Fibroblast of lung (primary cell): ENCODE measurements around the gene LYSMD2.
A peak's percentile ranks its signal among the peaks of the same experiment; 100 is the strongest.

ENCODE experiments used
- CTCF ChIP-seq, 2 donors: IDR thresholded peaks in 1 of 2; conservative IDR thresholded peaks in 1 of 2; 1 replicate in 1 of 2; 2 replicates in 1 of 2; pipeline ENCODE4 v1.5.1; 2011 to 2012; ENCODE audit warnings: low read length in 2 of 2, control low read depth in 1 of 2, inconsistent platforms in 1 of 2, low read depth in 1 of 2, mild to moderate bottlenecking in 1 of 2
- EZH2 ChIP-seq: IDR thresholded peaks from 2 replicates; pipeline ENCODE4 v1.5.1; 2012; ENCODE audit warnings: low read length, control low read depth, mild to moderate bottlenecking; ENCODE audit errors: missing control alignments

DNA sequence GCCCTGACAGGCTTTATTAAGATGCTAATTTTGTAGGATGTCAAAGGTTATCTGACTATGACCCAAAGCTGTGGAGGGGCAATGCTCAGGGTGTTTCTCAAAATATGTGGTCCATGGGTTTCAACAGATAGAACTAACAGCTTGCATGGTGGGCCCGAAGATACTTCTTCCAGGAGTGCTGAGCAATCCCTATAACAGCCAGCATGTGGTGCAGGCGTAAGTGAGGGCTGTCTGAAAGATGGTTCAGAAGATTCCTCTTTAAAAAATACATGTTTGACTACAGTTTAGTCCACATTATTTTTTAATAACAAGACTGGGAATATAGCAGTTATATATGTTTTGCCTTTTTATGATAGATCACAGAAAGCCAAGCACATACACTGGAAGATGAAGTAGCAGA is 48.6 kb downstream of the LYSMD2 start:
- no peak for TF ChIP-seq EZH2
- peak in 1 of 2 donors; percentile 30 for TF ChIP-seq CTCF (conservative IDR thresholded peaks at IDR 0.05 in 1 of 2, IDR thresholded peaks at IDR 0.05 in 1 of 2; ENCODE audit: low read depth in 1 of 2, low read length in 2 of 2)
